ENCODE measurements around the gene LTA4H. TPM values are rescaled to one million over a fixed set of nuclear protein-coding genes. Genes with fewer than 3 reads are reported as not detected.

LTA4H gene
- total RNA-seq, 1 donor from 2014 or later, result 266 TPM

DNA sequence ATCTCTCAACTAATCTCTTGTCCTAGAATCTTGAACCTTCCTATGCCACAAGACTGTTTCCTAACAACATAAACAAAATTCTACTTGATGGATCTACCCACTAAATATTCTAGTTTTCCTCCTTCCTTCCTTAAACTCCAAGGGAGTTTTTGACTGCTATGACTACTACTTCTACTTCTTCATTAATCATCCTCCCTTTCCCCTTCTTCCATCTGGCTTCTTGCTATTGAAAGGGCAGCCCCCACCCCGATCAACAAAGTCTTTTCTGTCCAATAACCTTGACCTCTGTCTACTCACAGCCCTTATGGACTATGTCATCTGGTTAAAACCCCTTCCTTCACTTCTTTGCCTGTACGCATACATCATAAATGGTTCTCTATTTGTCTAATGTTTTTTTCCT is 5.6 kb downstream of the LTA4H start:
- H3K79me2 ChIP-seq (ENCODE audit: low read depth), result peaks cover 58% of the 10 kb centered on the region
- no peaks in the 10 kb centered on the region for H3K9me3 ChIP-seq (ENCODE audit: low read depth)
- peaks cover 7% of the 10 kb centered on the region for H3K4me1 Mint-ChIP-seq
- H3K27ac ChIP-seq, result no peak overlapping the region
- H3K4me1 ChIP-seq, result peaks cover 24% of the 10 kb centered on the region
- H3F3A ChIP-seq (ENCODE audit: low read depth), result peaks cover 6% of the 10 kb centered on the region
- no peak overlapping the region for H3K9ac ChIP-seq
- no peaks in the 10 kb centered on the region for H3K27me3 ChIP-seq
- TF ChIP-seq, protein P1, sequence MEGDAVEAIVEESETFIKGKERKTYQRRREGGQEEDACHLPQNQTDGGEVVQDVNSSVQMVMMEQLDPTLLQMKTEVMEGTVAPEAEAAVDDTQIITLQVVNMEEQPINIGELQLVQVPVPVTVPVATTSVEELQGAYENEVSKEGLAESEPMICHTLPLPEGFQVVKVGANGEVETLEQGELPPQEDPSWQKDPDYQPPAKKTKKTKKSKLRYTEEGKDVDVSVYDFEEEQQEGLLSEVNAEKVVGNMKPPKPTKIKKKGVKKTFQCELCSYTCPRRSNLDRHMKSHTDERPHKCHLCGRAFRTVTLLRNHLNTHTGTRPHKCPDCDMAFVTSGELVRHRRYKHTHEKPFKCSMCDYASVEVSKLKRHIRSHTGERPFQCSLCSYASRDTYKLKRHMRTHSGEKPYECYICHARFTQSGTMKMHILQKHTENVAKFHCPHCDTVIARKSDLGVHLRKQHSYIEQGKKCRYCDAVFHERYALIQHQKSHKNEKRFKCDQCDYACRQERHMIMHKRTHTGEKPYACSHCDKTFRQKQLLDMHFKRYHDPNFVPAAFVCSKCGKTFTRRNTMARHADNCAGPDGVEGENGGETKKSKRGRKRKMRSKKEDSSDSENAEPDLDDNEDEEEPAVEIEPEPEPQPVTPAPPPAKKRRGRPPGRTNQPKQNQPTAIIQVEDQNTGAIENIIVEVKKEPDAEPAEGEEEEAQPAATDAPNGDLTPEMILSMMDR (IDR thresholded peaks at IDR 0.05), result no peak
- TF ChIP-seq EZH2phosphoT487 (IDR thresholded peaks at IDR 0.05) (no peak), EZH2 (IDR thresholded peaks at IDR 0.05) (no peak)
- H4K20me1 ChIP-seq (ENCODE audit: low read depth), result peaks cover 28% of the 10 kb centered on the region
- no peak overlapping the region for H3K4me2 ChIP-seq
- H3K36me3 Mint-ChIP-seq, result peaks cover 10% of the 10 kb centered on the region
- no peak overlapping the region for H3K4me3 Mint-ChIP-seq
- H3K27ac Mint-ChIP-seq, result no peak overlapping the region
- peaks cover 12% of the 10 kb centered on the region for H3K36me3 ChIP-seq
- H3K9me3 Mint-ChIP-seq, result no peaks in the 10 kb centered on the region
- no peak overlapping the region for H2AFZ ChIP-seq (replicated peaks)
- H3K27me3 Mint-ChIP-seq (ENCODE audit: insufficient read depth, low read depth), result no peaks in the 10 kb centered on the region
- DNase-seq (ENCODE audit: low spot score), result no peak
- no peak overlapping the region for H3K4me3 ChIP-seq

DNA sequence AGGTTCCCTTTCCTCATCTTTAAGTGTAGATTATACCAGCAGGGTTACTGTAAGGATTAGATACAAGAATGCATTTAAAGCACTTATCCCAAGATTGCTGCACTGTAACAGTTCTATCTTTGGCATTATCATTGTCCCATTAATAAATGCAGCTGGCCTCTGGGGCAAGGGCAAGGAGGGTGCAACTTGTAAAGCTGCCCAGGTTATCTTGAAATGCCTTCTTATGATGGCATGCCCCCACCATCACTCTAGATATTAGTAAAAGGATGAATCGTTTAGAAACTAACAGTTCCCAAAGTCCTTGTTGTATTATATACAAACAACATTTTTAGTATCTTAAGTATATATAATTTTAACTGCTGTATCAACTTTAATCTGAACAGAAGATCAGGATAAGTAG is 6.8 kb downstream of the LTA4H start:
- Mint-ChIP-seq H3K36me3 (peaks cover 13% of the 10 kb centered on the region), H3K27me3 (ENCODE audit: insufficient read depth, low read depth) (no peaks in the 10 kb centered on the region), H3K27ac (no peak overlapping the region), H3K9me3 (no peaks in the 10 kb centered on the region), H3K4me3 (no peak overlapping the region), H3K4me1 (peaks cover 7% of the 10 kb centered on the region)
- Histone ChIP-seq H3K27me3 (no peaks in the 10 kb centered on the region), H4K20me1 (ENCODE audit: low read depth) (peaks cover 19% of the 10 kb centered on the region), H3F3A (ENCODE audit: low read depth) (no peaks in the 10 kb centered on the region), H3K79me2 (ENCODE audit: low read depth) (peaks cover 45% of the 10 kb centered on the region), H3K9me3 (ENCODE audit: low read depth) (no peaks in the 10 kb centered on the region), H3K9ac (no peak overlapping the region), H3K4me1 (peaks cover 16% of the 10 kb centered on the region), H3K27ac (no peak overlapping the region), H2AFZ (replicated peaks) (no peak overlapping the region), H3K4me2 (no peak overlapping the region), H3K36me3 (peaks cover 18% of the 10 kb centered on the region), H3K4me3 (no peak overlapping the region)
- TF ChIP-seq, protein P1 (IDR thresholded peaks at IDR 0.05), result no peak
- no peak for TF ChIP-seq EZH2 (IDR thresholded peaks at IDR 0.05)
- TF ChIP-seq EZH2phosphoT487 (IDR thresholded peaks at IDR 0.05), result no peak
- DNase-seq (ENCODE audit: low spot score), result no peak

DNA sequence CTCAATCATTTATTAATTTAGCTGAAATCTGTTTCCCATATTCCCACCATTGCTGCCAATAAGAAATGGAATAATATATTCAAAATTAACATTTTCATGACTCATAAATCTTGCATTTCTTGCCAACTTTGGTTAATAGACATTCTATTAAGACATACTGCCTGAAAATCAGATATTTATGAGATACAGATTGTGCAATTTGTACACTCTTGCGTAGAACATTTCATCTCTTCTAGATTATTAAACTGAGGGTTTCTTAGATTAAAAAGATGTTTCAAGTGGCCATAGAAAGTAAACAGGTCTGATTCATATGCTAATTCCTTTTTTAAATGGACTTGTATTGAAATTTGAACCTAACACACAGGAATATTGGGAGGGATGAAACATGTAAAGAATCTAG is 9.1 kb downstream of the LTA4H start:
- no peak overlapping the region for H3K4me2 ChIP-seq
- no peaks in the 10 kb centered on the region for H3K9me3 ChIP-seq (ENCODE audit: low read depth)
- peaks cover 25% of the 10 kb centered on the region for H3K36me3 ChIP-seq
- Mint-ChIP-seq H3K36me3 (peaks cover 19% of the 10 kb centered on the region), H3K9me3 (no peaks in the 10 kb centered on the region), H3K27ac (no peak overlapping the region), H3K4me3 (no peak overlapping the region), H3K27me3 (ENCODE audit: insufficient read depth, low read depth) (peaks cover 2% of the 10 kb centered on the region), H3K4me1 (no peaks in the 10 kb centered on the region)
- H2AFZ ChIP-seq (replicated peaks), result no peak overlapping the region
- TF ChIP-seq EZH2 (IDR thresholded peaks at IDR 0.05), result no peak
- TF ChIP-seq, protein P1 (IDR thresholded peaks at IDR 0.05), result no peak
- no peak for TF ChIP-seq EZH2phosphoT487 (IDR thresholded peaks at IDR 0.05)
- H3K9ac ChIP-seq, result no peak overlapping the region
- H4K20me1 ChIP-seq (ENCODE audit: low read depth), result peaks cover 13% of the 10 kb centered on the region
- H3K4me3 ChIP-seq, result no peak overlapping the region
- H3K27me3 ChIP-seq, result no peaks in the 10 kb centered on the region
- peaks cover 23% of the 10 kb centered on the region for H3K79me2 ChIP-seq (ENCODE audit: low read depth)
- DNase-seq (ENCODE audit: low spot score), result no peak
- H3F3A ChIP-seq (ENCODE audit: low read depth), result no peaks in the 10 kb centered on the region
- no peaks in the 10 kb centered on the region for H3K4me1 ChIP-seq
- no peak overlapping the region for H3K27ac ChIP-seq
